ENCODE measurements around the gene TRIM15. TPM values are rescaled to one million over a fixed set of nuclear protein-coding genes. Genes with fewer than 3 reads are reported as not detected.
A peak's percentile ranks its signal among the peaks of the same experiment; 100 is the strongest.

TRIM15 gene
- total RNA-seq, 3 donors from 2014 or later = 37.2 to 73.2 (median 51.4) TPM

- Histone ChIP-seq H3K36me3 (ENCODE audit: low read depth) (no peaks in the 10 kb centered on the region), H3K4me1 (ENCODE audit: low read depth) (no peaks in the 10 kb centered on the region), H3K9me3 (no peaks in the 10 kb centered on the region), H3K4me3 (no peak overlapping the region)
- peak; percentile 72 for ATAC-seq
- peak in 1 of 3 donors; percentile 54 for DNase-seq
- TF ChIP-seq CTCF (IDR thresholded peaks at IDR 0.05) = peak; percentile 34
- intact Hi-C loops (cut with DNase I, micrococcal nuclease) = loop anchor here in 1 of 2 donors (10.0 kb wide), 1 partner anchor 65 kb away; no protein-coding TSS in a partner anchor
These were observed 6.6 kb downstream of the TRIM15 start for GRCh38 chr6:30169658-30170614.

- DNase-seq (no peak), ATAC-seq (peak; percentile 51)
- Histone ChIP-seq H3K9me3 (no peaks in the 10 kb centered on the region), H3K4me3 (no peak overlapping the region), H3K36me3 (ENCODE audit: low read depth) (no peaks in the 10 kb centered on the region), H3K4me1 (ENCODE audit: low read depth) (no peaks in the 10 kb centered on the region)
- intact Hi-C loops (cut with DNase I, micrococcal nuclease) = loop anchor here in 1 of 2 donors (10.0 kb wide), 1 partner anchor 67 kb away; no protein-coding TSS in a partner anchor
- no peak for TF ChIP-seq CTCF (IDR thresholded peaks at IDR 0.05)
These were observed 8.5 kb downstream of the TRIM15 start for GRCh38 chr6:30171677-30172471.

- peak; percentile 6 for ATAC-seq
- H3K4me1 ChIP-seq (ENCODE audit: low read depth) = no peaks in the 10 kb centered on the region
- TF ChIP-seq CTCF (IDR thresholded peaks at IDR 0.05) = no peak
- H3K4me3 ChIP-seq = no peak overlapping the region
- H3K36me3 ChIP-seq (ENCODE audit: low read depth) = no peaks in the 10 kb centered on the region
- H3K9me3 ChIP-seq = no peaks in the 10 kb centered on the region
- no peak for DNase-seq
- intact Hi-C loops (cut with DNase I, micrococcal nuclease) = loop anchor here in 1 of 2 donors (10.0 kb wide), 1 partner anchor 68 kb away; no protein-coding TSS in a partner anchor
These were observed 9.3 kb downstream of the TRIM15 start for GRCh38 chr6:30172681-30173080.

GRCh38 chr6:30175765-30176164 is 12.4 kb downstream of the TRIM15 start:
- intact Hi-C loops (cut with DNase I, micrococcal nuclease) = loop anchor here in 1 of 2 donors (10.0 kb wide), 1 partner anchor 71 kb away; no protein-coding TSS in a partner anchor
- TF ChIP-seq CTCF (IDR thresholded peaks at IDR 0.05) = no peak
- ATAC-seq (no peak), DNase-seq (no peak)
- Histone ChIP-seq H3K9me3 (peaks cover 4% of the 10 kb centered on the region), H3K36me3 (ENCODE audit: low read depth) (no peaks in the 10 kb centered on the region), H3K4me3 (no peak overlapping the region), H3K4me1 (ENCODE audit: low read depth) (no peaks in the 10 kb centered on the region)

GRCh38 chr6:30178837-30179236 is 15.5 kb downstream of the TRIM15 start:
- Histone ChIP-seq H3K36me3 (ENCODE audit: low read depth) (no peaks in the 10 kb centered on the region), H3K4me3 (no peak overlapping the region), H3K9me3 (peaks cover 4% of the 10 kb centered on the region), H3K4me1 (ENCODE audit: low read depth) (no peaks in the 10 kb centered on the region)
- ATAC-seq = no peak
- intact Hi-C loops (cut with DNase I, micrococcal nuclease) = loop anchor here in 1 of 2 donors (10.0 kb wide), 1 partner anchor 74 kb away; no protein-coding TSS in a partner anchor
- TF ChIP-seq CTCF (IDR thresholded peaks at IDR 0.05) = no peak
- DNase-seq = no peak

Measured in mucosa of descending colon (tissue), 3 donors.